Activated T-cell treated with anti-CD3 and anti-CD28 coated beads, Interleukin-2, amount 50 U/mL, for 1 hour (primary cell): Measurements from ENCODE around the gene EML6.
A peak's percentile ranks its signal among the peaks of the same experiment; 100 is the strongest.
"Not testable (repeated sequence)": the region's sequence is repeated elsewhere in the genome, so short reads cannot be mapped to it uniquely, and the experiment has no call there.

ENCODE experiments used
- DNase-seq: peaks from one replicate; pipeline ENCODE4 v3.0.0-alpha.2; 2020

The EML6 gene

DNA sequence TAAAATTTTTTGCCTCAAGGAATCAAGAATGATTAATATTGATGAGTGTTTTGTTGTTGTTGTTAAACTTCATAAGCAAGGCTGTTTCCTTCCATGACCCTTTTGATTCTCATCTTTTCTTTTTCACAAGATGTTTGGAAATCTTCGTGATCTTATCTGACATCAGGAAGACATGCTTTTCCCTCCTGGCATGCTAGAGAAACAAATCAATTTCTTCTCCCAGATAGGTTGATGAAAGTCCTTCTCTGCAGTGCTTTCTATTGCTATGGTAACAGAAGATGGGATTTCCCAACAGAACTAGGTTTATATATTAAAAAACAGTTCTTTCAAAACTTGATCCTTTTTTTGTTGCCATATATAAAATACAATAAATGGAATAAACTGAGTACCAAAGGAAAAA lies 85.2 kb downstream of the EML6 start:
- DNase-seq, result no peak

DNA sequence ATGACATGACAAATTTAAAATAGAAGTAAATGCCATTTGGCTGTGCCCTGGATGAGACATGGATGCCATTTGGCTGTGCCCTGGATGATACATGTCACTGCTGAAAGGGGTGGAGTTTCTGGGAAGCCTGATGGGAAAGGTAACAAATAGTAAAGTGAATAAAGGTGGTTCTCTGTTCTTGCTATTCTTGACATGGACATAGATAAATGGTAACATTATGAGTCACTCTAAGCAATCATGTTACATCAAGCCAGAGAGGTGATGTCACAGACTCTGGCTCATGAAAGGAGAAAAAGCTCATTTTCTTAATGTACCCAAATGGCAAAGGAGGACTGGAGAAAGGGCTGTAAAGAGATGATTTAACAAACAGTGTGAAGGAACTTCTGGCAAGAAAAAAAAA lies 86.4 kb downstream of the EML6 start:
- no peak for DNase-seq

DNA sequence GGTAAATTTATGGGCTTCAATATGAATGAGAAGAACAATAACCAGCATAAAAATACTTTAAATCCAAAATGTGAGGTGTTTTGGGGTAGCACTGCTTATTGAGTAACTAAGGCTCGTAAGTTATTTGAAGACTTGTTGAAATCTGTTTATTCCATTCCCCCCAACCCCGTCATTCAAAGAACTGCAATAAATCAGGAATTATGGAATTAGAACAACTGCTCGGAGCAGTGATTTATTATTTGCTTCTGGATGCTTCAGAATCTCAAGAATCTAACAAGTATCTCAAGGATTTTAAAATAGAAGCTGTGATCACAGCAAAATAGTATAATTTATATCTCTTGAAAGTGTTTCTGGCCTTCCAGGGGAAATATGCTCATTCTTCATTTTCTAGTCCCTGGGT lies 86.8 kb downstream of the EML6 start:
- no peak for DNase-seq

DNA sequence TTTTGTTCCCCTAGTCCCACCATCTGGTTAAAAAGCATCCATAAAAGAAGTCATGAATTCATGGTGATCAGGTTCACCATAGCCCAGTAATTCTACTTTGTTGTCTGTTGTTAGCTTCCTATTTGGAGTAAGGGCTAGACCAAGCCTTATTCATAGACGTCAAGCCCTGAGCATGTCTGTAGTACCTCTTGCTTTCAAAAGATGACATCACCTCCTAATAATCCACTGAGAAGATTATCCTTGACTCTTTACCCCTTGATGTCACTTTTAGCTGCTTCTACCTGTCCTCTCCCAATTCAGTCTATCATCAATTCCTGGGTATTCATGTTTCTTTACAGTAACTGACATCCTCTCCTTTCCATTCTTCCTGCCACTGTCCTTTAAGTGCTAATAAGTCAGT lies 90.1 kb downstream of the EML6 start:
- DNase-seq, result no peak

DNA sequence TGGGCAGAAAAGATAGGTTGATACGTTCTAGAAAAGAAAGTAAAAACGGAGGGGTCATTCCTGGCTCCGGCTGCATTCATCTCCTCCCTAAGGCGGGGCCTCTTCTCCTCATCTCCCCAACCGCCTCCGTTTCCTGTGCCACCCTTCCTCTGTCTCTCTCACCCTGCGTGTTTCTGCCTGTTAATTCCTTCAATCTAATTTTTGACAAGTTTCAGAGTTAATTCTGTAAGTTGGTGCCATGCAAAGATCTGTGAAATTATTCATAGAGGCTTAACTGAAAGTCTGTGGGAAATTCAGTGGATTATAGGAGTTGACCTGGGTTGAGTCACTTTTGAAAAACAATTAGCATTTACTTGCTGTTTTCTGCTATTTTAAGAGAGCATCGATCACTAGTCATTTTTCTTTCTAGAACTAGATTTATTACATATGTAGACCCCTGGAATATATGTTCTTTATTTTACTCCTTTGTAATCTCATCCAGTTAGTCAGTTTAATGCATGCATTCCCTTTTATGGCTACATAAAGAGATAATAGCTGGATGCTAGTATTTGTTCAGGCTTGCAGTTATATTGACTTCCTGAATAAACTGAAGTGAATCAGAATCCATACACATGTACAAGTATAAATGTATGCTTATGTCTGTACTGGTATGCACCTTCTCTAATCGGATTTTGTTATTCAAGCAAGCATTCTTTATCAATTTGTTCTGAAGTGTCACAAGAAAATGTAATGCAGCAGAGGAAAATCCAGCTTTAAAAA lies 91.1 kb downstream of the EML6 start:
- no peak for DNase-seq

DNA sequence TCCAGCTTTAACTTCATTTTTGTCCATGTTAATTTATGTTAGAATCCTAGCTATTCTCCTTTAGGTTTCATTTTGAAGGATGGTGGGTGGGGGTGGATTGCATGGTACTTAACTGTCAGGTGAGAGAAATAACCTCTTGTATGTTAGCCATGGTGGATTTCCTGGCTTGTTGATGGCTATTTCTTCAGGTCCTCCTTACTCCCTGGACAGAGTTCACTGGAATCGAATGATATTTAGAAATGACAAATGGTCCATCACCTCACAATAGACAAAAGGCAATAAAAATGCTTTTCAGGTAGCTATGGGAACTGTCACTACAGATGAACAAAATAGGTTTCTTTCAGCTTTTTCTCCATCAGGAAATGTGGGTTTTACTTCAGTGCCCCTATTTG lies 91.7 kb downstream of the EML6 start:
- no peak for DNase-seq

DNA sequence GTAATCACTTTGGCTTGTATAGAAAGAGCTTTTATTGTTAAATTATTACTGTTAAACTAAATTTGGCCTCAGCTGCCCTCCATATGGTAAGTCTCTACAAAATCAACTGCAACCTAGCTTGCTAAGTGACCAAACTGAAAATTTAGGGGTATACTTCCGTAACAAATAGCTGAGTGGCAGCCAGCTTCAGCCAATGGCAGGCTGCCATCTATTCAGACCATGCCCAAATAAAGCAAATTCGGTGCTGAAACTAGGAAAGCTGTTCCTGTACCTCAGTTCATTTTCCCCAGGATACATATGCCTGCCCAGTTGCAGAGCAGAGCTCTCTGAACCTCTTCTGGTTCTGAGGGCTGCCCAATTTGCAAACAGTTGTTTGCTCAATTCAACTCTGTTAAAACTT lies 94.8 kb downstream of the EML6 start:
- no peak for DNase-seq

DNA sequence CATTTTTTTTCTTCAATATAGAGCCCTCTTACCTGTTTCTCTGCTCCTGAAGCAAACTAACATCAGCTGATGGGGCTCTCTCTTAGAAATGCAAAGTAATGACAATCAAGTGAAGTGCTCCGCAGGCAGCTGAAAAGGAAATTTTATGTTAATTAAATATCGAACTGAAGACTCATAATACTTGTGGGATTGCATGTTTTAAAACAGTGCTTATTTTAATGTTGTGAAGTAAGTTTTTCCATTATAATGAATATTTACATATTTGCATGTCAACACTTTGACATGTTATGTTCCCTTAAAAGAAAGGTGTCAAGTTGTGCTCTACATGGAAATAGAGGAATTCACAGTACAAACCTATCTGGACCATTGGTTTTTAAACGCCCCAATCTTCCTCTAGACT lies 97.1 kb downstream of the EML6 start:
- DNase-seq, result no peak

DNA sequence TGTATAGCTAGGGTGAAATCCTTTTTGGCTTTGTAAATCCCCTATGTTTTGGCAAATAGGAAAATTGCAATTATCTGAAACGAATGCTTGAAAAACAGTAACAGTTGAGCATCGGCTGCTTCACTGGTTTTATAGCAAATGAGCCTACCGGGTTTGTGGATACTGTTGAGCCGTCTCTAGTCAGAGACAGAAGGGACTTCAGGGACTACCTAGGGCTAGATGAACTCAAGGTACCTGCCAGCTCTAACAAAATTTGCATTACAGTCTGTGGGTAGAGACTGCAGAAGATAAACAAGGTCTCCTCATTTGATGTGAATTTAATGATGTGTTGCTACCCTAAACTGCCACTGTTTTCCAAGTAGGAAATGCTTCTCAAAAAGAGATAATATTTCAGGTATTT lies 101.1 kb downstream of the EML6 start:
- no peak for DNase-seq

DNA sequence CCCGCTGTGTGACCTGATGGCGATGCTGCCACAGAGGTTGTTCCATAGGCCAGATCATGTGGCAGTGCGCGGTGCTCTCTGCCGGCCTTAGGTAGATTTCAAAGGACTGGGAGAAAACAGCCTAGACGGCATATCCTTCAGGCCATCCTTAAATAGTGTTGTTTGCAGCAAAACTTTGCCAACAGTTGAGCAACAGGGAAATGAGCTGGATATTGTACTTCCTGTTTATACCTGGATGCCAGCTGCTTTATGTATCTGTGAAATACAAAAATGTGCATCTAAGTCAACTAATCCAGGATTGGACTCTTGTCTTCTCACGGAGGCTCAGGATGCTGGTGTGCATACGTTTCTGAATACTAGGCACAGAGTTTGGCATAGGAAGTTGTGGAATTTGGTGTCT lies 107.1 kb downstream of the EML6 start:
- DNase-seq, result no peak

DNA sequence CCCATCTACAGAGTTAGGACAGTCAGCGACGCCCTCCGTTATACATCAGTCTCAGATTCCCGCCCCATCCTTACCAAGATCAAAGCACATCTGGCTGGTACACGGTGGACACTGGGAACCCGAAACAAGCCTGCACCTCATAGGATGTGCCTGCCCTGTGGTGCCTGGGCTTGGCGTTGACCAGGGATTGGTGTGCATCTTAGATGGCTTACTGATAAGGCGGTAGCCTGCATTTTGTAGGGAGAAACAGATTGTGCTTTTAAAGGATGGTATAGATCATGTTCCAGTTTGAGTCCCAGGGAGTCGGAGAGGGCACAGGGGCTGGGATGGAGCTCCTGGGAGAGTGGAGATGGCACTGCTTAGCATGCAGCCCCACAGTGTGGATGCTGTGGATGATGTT lies 108.0 kb downstream of the EML6 start:
- no peak for DNase-seq

DNA sequence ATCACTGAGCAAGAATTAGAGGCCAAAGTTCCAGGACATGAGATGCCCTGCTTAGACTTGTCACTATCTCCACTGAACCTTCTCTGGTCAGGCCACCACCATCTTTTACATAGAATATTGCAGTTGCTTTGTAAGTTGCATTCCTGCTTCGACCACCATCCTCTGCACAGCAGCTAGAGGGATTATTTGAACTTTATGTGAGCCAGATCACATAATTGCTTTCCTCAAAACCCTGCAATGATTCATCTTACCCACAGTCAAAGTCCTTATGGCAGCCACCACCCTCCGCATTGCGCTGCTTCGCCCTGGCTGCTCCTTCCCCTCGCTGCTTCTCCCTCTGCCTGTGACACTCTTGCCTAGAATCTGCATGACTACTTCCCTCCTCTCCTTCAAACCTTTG lies 111.3 kb downstream of the EML6 start:
- DNase-seq, result no peak

DNA sequence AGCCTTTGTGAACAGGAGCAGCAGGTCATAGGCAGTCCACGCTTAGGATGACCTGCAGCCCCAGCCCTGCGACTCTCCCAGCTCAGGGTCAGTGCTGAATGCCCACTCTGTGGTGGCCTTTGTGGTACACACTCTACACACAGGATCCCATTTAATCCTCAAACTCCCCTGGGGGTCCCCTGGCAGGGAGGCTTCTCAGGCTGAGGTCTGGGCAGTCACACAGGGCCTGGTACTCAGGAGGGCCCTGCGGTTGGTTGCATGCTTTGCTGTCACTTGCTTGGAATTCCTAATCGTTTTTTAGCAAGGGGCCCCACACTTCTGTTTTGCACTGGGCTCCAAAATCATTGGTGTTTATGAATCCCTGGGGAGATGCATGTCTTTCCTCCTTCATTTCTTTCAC lies 113.0 kb downstream of the EML6 start:
- DNase-seq, result no peak

DNA sequence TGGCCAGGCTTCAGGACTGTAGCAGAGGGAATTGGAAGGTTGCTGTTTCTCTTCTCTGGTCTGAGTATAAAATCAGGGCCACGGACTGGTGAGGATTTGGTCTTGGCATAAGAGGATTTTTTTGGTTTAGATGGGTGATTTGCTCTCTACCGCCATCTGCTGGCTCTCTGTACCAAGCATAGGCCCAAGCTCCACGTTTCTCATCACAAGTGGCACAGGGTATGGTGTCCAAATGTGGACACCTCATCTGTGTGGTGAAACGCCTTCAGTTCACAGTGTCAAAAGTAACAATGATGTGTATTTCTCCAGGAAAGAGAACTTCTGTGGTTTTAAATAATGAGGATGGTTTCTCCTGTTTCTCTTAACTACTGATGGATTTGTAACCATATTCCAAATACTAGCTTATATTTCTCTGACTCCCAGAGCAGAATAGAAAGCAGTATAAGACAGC lies 115.1 kb downstream of the EML6 start:
- DNase-seq, result peak; percentile 58

DNA sequence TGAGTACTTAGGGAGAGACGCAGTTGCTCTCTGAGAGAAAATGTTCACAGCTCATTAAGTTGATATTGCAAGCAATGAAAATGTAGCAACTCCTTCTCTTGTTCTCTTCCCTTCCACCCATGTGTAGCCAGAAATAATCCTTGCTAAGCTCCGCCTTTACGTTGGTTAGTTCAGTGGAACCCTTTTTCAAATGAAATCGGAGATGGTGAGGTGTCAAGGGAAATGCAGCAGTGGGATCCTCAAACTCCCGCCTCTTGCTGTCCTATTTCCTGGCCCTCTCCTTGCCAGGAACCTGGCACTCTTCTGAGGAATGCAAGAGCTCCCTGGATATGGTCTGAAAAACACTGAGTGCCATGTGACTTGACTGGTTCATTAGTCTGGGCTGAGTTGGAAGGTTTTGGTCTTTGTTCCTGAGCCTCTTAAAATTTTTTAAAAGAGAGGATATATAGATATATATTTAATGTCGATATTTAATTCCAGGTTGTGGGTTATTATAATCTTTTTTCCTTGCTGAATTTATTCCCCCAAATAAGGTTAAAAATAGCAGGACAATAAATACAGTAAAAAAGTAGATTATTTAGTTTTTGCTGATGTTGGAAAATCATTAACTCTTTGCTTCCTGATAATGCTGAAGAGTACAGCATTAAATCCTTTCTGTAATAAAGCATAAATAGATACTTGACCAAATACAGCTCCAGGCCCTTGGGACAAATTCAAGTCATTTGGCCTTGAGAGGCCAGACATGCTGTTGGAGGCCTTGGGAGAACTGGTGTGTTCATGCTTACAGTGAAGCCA lies 116.2 kb downstream of the EML6 start:
- DNase-seq, result no peak

DNA sequence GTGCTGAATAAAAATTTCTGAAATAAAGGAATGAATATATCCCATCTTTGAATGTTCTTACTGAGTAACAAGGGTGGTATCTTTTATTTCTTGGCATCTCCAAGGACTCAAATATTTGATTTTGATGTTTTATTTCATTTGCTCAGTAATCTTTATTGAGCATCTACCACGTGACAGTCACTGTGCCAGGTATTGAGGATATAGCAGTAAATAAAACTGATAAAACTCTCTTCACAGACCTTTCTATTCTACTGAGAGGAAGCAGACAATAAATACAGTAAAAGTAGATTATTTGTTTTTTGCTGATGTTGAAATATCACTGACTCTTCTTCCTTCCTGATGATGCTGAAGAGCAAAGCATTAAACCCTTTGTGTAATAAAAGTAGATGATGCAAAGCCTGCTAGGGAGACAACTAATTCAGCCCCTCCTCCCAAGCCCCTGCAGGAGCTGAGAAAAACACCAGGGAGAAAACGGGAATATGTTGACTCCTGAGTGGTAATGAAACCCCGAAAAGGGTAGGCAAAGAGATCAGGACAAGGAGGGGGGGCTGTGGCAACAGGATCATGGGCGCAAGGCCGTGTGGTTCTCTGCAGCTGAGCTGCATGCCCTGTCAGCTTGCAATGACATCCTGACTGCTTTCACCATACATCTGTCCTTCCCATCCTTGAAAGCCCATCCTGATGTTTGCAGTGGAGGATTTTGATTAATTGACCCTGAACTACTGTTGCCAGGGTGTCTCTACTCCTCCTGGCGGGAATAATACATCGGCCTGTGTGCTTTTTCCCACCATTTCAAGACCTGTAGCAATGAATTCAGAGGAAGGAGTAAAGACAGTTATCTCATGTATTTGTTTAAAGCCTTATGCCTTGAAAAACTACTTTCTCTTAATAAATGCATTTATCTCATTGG lies 117.4 kb downstream of the EML6 start:
- no peak for DNase-seq

DNA sequence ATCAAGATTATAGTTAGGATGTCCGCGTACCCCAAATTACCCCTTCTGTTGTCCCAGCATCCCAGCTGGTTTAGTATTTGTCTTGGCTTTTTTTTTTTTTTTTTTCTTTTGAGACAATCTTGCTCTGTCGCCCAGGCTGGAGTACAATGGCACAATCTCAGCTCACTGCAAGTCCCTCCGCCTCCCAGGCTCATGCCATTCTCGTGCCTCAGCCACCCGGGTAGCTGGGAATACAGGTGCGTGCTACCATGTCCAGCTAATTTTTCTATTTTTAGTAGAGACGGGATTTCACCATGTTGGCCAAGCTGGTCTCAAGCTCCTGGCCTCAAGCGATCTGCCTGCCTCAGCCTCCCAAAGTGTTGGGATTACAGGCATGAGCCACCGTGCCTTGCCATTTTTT lies 118.0 kb downstream of the EML6 start:
- DNase-seq, result not testable (repeated sequence)

DNA sequence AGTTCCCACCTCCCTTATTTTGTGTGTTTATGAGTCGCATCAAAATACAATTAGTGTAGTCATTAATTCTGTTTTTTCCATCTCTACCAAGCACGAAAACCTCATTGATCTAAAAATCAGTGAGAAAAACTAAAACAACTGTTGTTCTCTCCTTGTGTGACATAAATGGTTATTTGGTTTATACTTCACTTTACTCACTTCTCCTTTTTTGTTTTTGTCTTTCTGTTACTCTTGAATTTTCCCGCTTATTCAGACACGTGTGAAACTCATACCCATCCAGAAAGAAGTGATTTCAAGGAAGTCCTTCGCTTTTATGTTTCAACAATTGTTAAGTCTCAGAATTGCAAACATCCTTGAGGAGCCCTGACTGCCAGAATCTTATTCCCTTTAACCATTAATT lies 121.6 kb downstream of the EML6 start:
- DNase-seq, result no peak

DNA sequence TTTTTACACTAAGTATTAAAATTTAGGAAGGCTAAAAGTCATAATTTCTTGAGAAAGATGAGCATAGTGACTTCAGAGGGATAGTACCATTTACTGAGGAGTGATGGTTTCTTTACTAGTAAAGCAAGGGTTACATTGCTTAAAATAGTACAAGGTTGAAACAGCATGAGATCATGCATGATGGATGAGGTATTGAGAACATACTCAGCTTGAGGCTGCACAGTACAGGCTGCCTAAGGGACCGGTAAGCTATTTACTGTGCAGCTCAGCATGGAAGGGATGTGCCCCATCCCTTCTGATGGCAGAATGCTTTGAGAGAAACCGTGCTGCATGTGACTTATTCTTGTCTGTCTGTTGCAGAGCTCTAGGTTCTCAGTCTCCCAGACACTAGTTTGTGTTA lies 122.1 kb downstream of the EML6 start:
- DNase-seq, result no peak

DNA sequence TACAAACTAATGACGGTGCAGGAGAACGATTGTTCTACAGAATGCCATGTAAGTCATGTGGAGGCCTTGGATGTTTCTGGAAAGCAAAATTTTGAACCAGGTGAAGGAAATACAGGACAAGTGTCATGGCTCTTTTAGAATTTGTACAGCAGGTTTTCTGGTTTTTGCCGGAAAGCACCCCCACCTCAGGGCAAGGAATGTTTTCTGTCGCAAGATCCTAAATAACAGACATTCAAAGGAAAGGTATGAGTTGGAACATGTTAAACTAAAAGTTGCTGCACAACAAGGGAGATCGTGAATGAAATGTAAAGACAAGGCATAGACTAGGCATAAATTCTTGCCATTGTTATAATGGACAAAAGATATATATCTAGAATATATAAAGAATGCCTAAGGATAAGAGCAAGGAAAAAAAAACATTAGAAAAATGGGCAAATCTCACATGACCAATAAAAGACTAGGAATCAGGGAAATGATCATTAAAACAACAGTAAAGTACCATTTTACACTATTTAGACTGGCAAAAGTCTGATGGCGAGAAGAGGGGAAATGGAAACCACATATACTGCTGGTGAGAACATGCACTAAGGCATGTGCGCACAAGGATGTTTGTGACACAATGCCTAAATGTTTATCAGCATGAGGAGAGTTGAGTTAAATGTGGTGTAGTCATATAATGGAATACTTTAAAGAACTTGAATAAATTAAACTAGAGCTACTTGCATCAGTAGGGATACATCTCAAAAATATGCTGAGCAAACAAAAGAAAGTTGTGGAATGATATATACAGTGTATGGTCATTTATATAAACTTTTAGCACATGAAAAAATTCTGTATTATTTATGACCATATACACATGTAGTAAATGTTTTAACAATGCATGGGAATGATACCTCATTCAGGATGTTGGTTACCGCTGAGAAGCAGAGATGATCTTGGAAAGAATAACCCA lies 127.0 kb downstream of the EML6 start:
- DNase-seq, result no peak

DNA sequence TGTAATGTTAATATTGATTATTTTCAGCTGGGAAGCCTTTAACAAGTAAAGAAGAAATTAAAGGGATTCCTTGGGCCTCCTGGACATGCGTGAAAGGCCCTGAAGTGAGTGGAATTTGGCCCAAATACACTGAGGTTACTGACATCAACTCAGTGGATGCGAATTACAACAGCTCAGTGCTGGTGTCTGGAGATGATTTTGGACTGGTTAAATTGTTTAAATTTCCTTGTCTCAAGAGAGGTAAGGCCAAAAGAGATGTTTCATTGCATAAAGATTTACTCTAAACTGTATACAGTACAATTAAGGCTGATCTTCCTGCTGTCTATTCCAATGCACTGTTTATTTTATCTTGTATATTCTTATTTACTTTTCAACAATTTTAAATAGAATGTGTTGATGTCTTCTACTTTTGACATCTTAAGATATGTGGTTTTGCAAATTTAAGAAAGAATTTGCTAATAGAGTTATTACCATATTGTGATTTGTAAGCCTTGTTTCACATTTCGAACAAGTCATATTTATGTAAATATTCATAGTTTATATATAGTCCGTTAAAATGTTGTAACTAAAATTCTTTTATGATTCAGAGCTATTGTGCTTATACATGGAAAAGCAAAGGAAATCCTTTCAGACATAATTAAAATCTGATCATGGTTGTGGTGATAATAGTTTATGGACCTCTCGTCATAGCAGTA lies 130.3 kb downstream of the EML6 start:
- no peak for DNase-seq

DNA sequence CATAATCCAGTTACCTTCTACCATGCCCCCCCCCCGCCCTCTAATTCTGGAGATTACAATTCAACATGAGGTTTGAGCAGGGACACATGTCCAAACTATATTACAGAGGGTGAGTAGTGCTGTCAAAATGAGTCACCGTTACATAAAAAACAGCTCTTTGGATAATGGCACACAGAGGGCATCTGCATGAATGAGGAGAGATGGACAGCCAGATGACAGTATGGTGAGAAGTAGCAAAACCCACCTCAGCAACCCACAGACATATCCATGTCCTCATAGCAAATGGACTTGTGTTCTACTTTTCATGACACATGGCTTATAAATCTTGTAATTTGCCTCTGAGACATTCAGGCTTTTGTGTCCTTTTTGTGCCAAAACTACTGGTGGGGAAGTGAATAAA lies 132.0 kb downstream of the EML6 start:
- DNase-seq, result no peak
